ENCODE data around the gene GALNT16.

- TF ChIP-seq CTCF (IDR thresholded peaks at IDR 0.05) = no peak
- no peak for TF ChIP-seq POLR2A (IDR thresholded peaks at IDR 0.05)
- no peak for TF ChIP-seq POLR2AphosphoS5 (IDR thresholded peaks at IDR 0.05)
These were observed 29.2 kb downstream of the GALNT16 start for GRCh38 chr14:69288956-69289705.

All from suprapubic skin (tissue), 4 donors.